DMS 273 (cell line): ENCODE measurements around the gene VSIR.

Source experiments
- DNase-seq: peaks from one replicate; lab custom pipeline; 2025; ENCODE audit not compliant: unreplicated experiment; lab: John Stamatoyannopoulos, UW

VSIR gene

GRCh38 chr10:71698737-71699136, 74.6 kb downstream of the VSIR start:
- DNase-seq, result no peak

GRCh38 chr10:71697938-71698709, 75.2 kb downstream of the VSIR start:
- no peak for DNase-seq
